Gastroesophageal sphincter (tissue), 4 donors: ENCODE measurements around the gene ZCCHC7. TPM values are rescaled to one million over a fixed set of nuclear protein-coding genes. Genes with fewer than 3 reads are reported as not detected.

Experiments
- ATAC-seq: fragments of 150-250 bp; one replicate; pipeline ENCODE4 v1.9.1; 2016; ENCODE audit warnings: mild to moderate bottlenecking, moderate library complexity
- H3K27ac ChIP-seq, 4 donors: fragments of 200-600 bp; sonication (generic) in 3 of 4; 1 replicate in 3 of 4; 2 replicates in 1 of 4; pipeline ENCODE4 v1.5.1; 2016 to 2019
- H3K27me3 ChIP-seq: fragments of 200-600 bp; sonication (generic); one replicate; pipeline ENCODE4 v1.5.1; 2019
- H3K36me3 ChIP-seq, 2 donors: fragments of 200-600 bp; sonication (generic); one replicate each; pipeline ENCODE4 v1.5.1; 2019; ENCODE audit warnings: control low read depth in 1 of 2
- H3K4me1 ChIP-seq, 3 donors: fragments of 200-600 bp; sonication (generic); 1 replicate in 2 of 3; 2 replicates in 1 of 3; pipeline ENCODE4 v1.5.1; 2016 to 2019; ENCODE audit warnings: control low read depth in 2 of 3
- H3K4me3 ChIP-seq, 2 donors: fragments of 200-600 bp; sonication (generic); one replicate each; pipeline ENCODE4 v1.5.1; 2019; ENCODE audit warnings: mild to moderate bottlenecking in 1 of 2, moderate library complexity in 1 of 2
- H3K9me3 ChIP-seq, 3 donors: fragments of 200-600 bp; sonication (generic); one replicate each; pipeline ENCODE4 v1.5.1; 2017 to 2019; ENCODE audit warnings: control low read depth in 2 of 3
- EP300 ChIP-seq: sonication (generic); formaldehyde crosslinking; IDR thresholded peaks from one replicate; pipeline ENCODE4 v1.6.1; 2017; ENCODE audit warnings: antibody characterized with exemption, mild to moderate bottlenecking
- POLR2A ChIP-seq, 2 donors: fragments of 450-650 bp; IDR thresholded peaks; one replicate each; pipeline ENCODE4 v1.6.1; 2017; ENCODE audit warnings: antibody characterized with exemption in 2 of 2, mild to moderate bottlenecking in 2 of 2, moderate library complexity in 1 of 2
- POLR2AphosphoS5 ChIP-seq: sonication (generic); formaldehyde crosslinking; IDR thresholded peaks from one replicate; pipeline ENCODE4 v1.6.1; 2017; ENCODE audit warnings: antibody characterized with exemption
- WGBS, 2 donors: methylation state at CpG; one replicate each; pipeline ENCODE4 v1.1.5; 2018; ENCODE audit warnings: low coverage in 1 of 2; 5-methylcytosine and 5-hydroxymethylcytosine counted together
- total RNA-seq, 4 donors: library from RNA; depleted of rRNA; stranded (reverse); fragments of >200 nt; gene quantifications; one replicate each; pipeline ENCODE4 v1.1.0, GENCODE V29; 2016
- TF ChIP-seq, protein P1 (sequence below), 4 experiments: fragments of 200-600 bp in 2 of 4; fragments of 450-650 bp in 2 of 4; sonication (generic) in 1 of 4; IDR thresholded peaks; one replicate each; pipeline ENCODE4 v1.5.1; 2017 to 2019; ENCODE audit warnings: antibody characterized with exemption in 4 of 4, mild to moderate bottlenecking in 2 of 4, moderate library complexity in 2 of 4

Gene ZCCHC7
- total RNA-seq, 4 donors from 2014 or later = 12.1 to 23.5 (median 17.6) TPM

- H3K27ac ChIP-seq = no peak overlapping the region
- ATAC-seq = no peak
- no peaks in the 10 kb centered on the region for H3K9me3 ChIP-seq
- H3K4me3 ChIP-seq = no peak overlapping the region
- WGBS, 2 donors = 86 to 89% methylated on average over 1 of the region's 1 CpG
- no peaks in the 10 kb centered on the region for H3K36me3 ChIP-seq
- no peaks in the 10 kb centered on the region for H3K4me1 ChIP-seq
- no peaks in the 10 kb centered on the region for H3K27me3 ChIP-seq
- TF ChIP-seq, protein P1, sequence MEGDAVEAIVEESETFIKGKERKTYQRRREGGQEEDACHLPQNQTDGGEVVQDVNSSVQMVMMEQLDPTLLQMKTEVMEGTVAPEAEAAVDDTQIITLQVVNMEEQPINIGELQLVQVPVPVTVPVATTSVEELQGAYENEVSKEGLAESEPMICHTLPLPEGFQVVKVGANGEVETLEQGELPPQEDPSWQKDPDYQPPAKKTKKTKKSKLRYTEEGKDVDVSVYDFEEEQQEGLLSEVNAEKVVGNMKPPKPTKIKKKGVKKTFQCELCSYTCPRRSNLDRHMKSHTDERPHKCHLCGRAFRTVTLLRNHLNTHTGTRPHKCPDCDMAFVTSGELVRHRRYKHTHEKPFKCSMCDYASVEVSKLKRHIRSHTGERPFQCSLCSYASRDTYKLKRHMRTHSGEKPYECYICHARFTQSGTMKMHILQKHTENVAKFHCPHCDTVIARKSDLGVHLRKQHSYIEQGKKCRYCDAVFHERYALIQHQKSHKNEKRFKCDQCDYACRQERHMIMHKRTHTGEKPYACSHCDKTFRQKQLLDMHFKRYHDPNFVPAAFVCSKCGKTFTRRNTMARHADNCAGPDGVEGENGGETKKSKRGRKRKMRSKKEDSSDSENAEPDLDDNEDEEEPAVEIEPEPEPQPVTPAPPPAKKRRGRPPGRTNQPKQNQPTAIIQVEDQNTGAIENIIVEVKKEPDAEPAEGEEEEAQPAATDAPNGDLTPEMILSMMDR (IDR thresholded peaks at IDR 0.05) = no peak
- TF ChIP-seq EP300 (no peak), POLR2A (IDR thresholded peaks at IDR 0.05) (no peak), POLR2AphosphoS5 (no peak)
Measured at GRCh38 chr9:37373621-37374020, 253.2 kb downstream of the ZCCHC7 start.

- Histone ChIP-seq H3K9me3 (no peaks in the 10 kb centered on the region), H3K27me3 (no peaks in the 10 kb centered on the region), H3K36me3 (no peaks in the 10 kb centered on the region), H3K27ac (no peak overlapping the region), H3K4me3 (no peak overlapping the region), H3K4me1 (no peaks in the 10 kb centered on the region)
- 70 to 79% methylated on average over 5 to 6 of the region's 6 CpGs for WGBS, 2 donors
- no peak for ATAC-seq
- TF ChIP-seq POLR2A (IDR thresholded peaks at IDR 0.05) = no peak
- TF ChIP-seq, protein P1 (IDR thresholded peaks at IDR 0.05) = no peak
- no peak for TF ChIP-seq EP300
- no peak for TF ChIP-seq POLR2AphosphoS5
Measured at GRCh38 chr9:37374892-37375291, 254.5 kb downstream of the ZCCHC7 start.

DNA sequence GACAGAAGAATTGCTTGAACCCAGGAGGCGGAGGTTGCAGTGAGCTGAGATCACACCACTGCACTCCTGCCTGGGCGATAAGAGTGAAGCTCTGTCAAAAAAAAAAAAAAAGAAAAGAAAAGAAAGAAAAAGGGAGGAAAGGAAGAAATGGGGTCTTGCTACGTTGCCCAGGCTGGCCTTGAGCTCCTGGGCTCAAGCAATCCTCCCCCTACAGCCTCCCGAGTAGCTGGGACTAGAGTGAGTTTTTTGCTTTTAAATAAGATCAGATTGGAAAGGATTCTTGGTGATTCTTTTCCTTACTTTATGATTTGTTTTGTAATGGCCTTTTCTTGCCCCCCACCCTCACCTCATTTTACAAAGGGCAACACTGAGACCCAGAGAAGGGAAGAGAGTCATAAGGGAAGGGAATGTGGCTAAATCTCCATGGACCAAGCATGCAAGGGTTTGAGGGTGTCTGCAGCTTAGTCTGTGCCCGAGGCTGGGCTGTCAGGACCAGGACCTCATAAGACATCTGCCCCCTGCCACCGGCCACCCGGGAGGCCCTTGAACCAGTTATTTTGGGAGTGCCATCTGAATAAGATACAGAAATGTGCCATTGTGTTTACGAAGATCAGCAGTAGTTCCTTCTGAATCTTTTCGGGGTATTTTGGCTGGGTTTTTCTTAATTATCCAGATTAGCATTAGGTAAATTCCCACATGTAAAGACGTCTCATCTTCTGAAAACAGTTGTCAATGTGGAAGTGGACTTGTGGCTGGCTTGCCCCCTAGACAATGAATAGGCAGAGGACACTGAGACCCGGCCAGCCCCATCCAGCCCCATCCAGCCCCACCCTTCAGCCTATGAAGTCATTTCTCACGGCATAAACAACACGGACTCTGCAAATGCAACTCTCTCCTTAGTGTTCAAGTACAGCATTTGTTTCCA is 257.6 kb downstream of the ZCCHC7 start:
- H3K36me3 ChIP-seq = no peaks in the 10 kb centered on the region
- no peak overlapping the region for H3K4me3 ChIP-seq
- 75 to 81% methylated on average over 3 to 10 of the region's 13 CpGs for WGBS, 2 donors
- ATAC-seq = no peak
- TF ChIP-seq POLR2A (IDR thresholded peaks at IDR 0.05) (no peak), POLR2AphosphoS5 (no peak)
- no peaks in the 10 kb centered on the region for H3K27me3 ChIP-seq
- no peaks in the 10 kb centered on the region for H3K4me1 ChIP-seq
- no peak overlapping the region for H3K27ac ChIP-seq
- H3K9me3 ChIP-seq = no peaks in the 10 kb centered on the region

GRCh38 chr9:37378613-37379004 is 258.2 kb downstream of the ZCCHC7 start:
- ATAC-seq = no peak

GRCh38 chr9:37379835-37380234 is 259.5 kb downstream of the ZCCHC7 start:
- H3K4me1 ChIP-seq = no peaks in the 10 kb centered on the region
- no peak for ATAC-seq
- TF ChIP-seq EP300 (no peak), POLR2AphosphoS5 (no peak), POLR2A (IDR thresholded peaks at IDR 0.05) (no peak)
- TF ChIP-seq, protein P1 (IDR thresholded peaks at IDR 0.05) = no peak
- no peak overlapping the region for H3K27ac ChIP-seq
- no peaks in the 10 kb centered on the region for H3K36me3 ChIP-seq
- 40% methylated on average over 2 of the region's 2 CpGs; no CpG with 5 or more reads in 1 of the 2 donors for WGBS, 2 donors
- H3K27me3 ChIP-seq = no peaks in the 10 kb centered on the region
- no peaks in the 10 kb centered on the region for H3K9me3 ChIP-seq
- H3K4me3 ChIP-seq = no peak overlapping the region

More at GRCh38 chr9:37378613-37379004, 258.2 kb downstream of the ZCCHC7 start:
- Histone ChIP-seq H3K9me3 (no peaks in the 10 kb centered on the region), H3K36me3 (no peaks in the 10 kb centered on the region), H3K4me1 (no peaks in the 10 kb centered on the region), H3K27ac (no peak overlapping the region), H3K4me3 (no peak overlapping the region), H3K27me3 (no peaks in the 10 kb centered on the region)
- WGBS, 2 donors = 81 to 93% methylated on average over 5 to 6 of the region's 19 CpGs
- no peak for TF ChIP-seq POLR2AphosphoS5
- TF ChIP-seq, protein P1 (IDR thresholded peaks at IDR 0.05) = no peak
- TF ChIP-seq POLR2A (IDR thresholded peaks at IDR 0.05) = no peak
- no peak for TF ChIP-seq EP300
